Measurements from ENCODE around the gene DYDC1.

GRCh38 chr10:80359644-80360043 is 3.1 kb upstream of the DYDC1 start:
- TF ChIP-seq POLR2AphosphoS5 (IDR thresholded peaks at IDR 0.05) (no peak), POLR2A (IDR thresholded peaks at IDR 0.05; ENCODE audit: low read depth) (no peak)
